ENCODE results near the gene GPS1. TPM values are rescaled to one million over a fixed set of nuclear protein-coding genes. Genes with fewer than 3 reads are reported as not detected.
A peak's percentile ranks its signal among the peaks of the same experiment; 100 is the strongest.

Gene GPS1
- total and polyA plus RNA-seq, 9 of the 15 experiments (the other 6 are each of a cell fraction or from before 2014, with no cell fraction given), result 3.1 to 167 (median 69.9) TPM

- TF ChIP-seq L3MBTL2 (IDR thresholded peaks at IDR 0.05), result peak; percentile 90
- peak; percentile 92 for TF ChIP-seq MYC (IDR thresholded peaks at IDR 0.05; ENCODE audit: low read depth, low read length)
- peak; percentile 94; the same call in 1 of the 2 replicates for TF ChIP-seq MYC (CRISPR knock-in tag; IDR thresholded peaks at IDR 0.05; ENCODE audit: borderline replicate concordance, low read depth)
- TF ChIP-seq RBBP5 (IDR thresholded peaks at IDR 0.05; ENCODE audit: borderline replicate concordance, insufficient read depth, low read length, poor library complexity, severe bottlenecking), result peak; percentile 67
- no peak for TF ChIP-seq RHOXF2B (CRISPR knock-in tag; conservative IDR thresholded peaks at IDR 0.05)
- TF ChIP-seq LCOR (CRISPR knock-in tag; IDR thresholded peaks at IDR 0.05), result 0 out of 2 replicates have a peak, but pooled peaks have one; percentile 80
- TF ChIP-seq, protein P1, sequence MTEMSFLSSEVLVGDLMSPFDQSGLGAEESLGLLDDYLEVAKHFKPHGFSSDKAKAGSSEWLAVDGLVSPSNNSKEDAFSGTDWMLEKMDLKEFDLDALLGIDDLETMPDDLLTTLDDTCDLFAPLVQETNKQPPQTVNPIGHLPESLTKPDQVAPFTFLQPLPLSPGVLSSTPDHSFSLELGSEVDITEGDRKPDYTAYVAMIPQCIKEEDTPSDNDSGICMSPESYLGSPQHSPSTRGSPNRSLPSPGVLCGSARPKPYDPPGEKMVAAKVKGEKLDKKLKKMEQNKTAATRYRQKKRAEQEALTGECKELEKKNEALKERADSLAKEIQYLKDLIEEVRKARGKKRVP (CRISPR knock-in tag; IDR thresholded peaks at IDR 0.05), result peak; percentile 4; the same call in 1 of the 2 replicates
- 0 out of 4 replicates have a peak, but pooled peaks of 1 of the 2 experiments have one; percentile 11 for TF ChIP-seq SIN3A (IDR thresholded peaks at IDR 0.05; ENCODE audit: borderline replicate concordance in 2 of 2, control insufficient read depth in 1 of 2, low read depth in 2 of 2, low read length in 2 of 2)
- TF ChIP-seq, protein P2, sequence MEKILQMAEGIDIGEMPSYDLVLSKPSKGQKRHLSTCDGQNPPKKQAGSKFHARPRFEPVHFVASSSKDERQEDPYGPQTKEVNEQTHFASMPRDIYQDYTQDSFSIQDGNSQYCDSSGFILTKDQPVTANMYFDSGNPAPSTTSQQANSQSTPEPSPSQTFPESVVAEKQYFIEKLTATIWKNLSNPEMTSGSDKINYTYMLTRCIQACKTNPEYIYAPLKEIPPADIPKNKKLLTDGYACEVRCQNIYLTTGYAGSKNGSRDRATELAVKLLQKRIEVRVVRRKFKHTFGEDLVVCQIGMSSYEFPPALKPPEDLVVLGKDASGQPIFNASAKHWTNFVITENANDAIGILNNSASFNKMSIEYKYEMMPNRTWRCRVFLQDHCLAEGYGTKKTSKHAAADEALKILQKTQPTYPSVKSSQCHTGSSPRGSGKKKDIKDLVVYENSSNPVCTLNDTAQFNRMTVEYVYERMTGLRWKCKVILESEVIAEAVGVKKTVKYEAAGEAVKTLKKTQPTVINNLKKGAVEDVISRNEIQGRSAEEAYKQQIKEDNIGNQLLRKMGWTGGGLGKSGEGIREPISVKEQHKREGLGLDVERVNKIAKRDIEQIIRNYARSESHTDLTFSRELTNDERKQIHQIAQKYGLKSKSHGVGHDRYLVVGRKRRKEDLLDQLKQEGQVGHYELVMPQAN (IDR thresholded peaks at IDR 0.05; ENCODE audit: borderline replicate concordance), result peak; percentile 50; the same call in 1 of the 2 replicates
- TF ChIP-seq, protein P3, sequence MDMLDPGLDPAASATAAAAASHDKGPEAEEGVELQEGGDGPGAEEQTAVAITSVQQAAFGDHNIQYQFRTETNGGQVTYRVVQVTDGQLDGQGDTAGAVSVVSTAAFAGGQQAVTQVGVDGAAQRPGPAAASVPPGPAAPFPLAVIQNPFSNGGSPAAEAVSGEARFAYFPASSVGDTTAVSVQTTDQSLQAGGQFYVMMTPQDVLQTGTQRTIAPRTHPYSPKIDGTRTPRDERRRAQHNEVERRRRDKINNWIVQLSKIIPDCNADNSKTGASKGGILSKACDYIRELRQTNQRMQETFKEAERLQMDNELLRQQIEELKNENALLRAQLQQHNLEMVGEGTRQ (CRISPR knock-in tag; IDR thresholded peaks at IDR 0.05), result peak; percentile 66
- TF ChIP-seq FUS (optimal IDR thresholded peaks at IDR 0.05; ENCODE audit: low read depth, low read length), result no peak
- TF ChIP-seq NELFE (IDR thresholded peaks at IDR 0.05; ENCODE audit: insufficient read depth, insufficient read length), result no peak
- TF ChIP-seq, protein P4, sequence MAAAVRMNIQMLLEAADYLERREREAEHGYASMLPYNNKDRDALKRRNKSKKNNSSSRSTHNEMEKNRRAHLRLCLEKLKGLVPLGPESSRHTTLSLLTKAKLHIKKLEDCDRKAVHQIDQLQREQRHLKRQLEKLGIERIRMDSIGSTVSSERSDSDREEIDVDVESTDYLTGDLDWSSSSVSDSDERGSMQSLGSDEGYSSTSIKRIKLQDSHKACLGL (CRISPR knock-in tag; IDR thresholded peaks at IDR 0.05; ENCODE audit: borderline replicate concordance, poor library complexity, severe bottlenecking), result peak; percentile 73
- no peak for TF ChIP-seq ZNF699 (CRISPR knock-in tag; IDR thresholded peaks at IDR 0.05; ENCODE audit: insufficient replicate concordance)
- no peak for TF ChIP-seq NEUROD1 (IDR thresholded peaks at IDR 0.05; ENCODE audit: borderline replicate concordance, low read depth, low read length, partially characterized antibody)
- no peak for TF ChIP-seq TARDBP (IDR thresholded peaks at IDR 0.05)
- peak; percentile 86; the same call in 1 of the 2 replicates for TF ChIP-seq ZNF395 (CRISPR knock-in tag; IDR thresholded peaks at IDR 0.05)
- TF ChIP-seq CREB1 (IDR thresholded peaks at IDR 0.05), result no peak
- TF ChIP-seq CREB1 (CRISPR knock-in tag; IDR thresholded peaks at IDR 0.05), result peak; percentile 63
- TF ChIP-seq KAT7 (CRISPR knock-in tag; IDR thresholded peaks at IDR 0.05; ENCODE audit: borderline replicate concordance), result 0 out of 2 replicates have a peak, but pooled peaks have one; percentile 93
Observed at GRCh38 chr17:82098939-82099763, 47.5 kb downstream of the GPS1 start (continued).

Data from K562 (cell line).